CD4-positive, alpha-beta memory T cell (primary cell): ENCODE results near the gene PLD6. TPM values are rescaled to one million over a fixed set of nuclear protein-coding genes. Genes with fewer than 3 reads are reported as not detected.

Experiments used
- CTCF ChIA-PET: fragments of 350-600 bp; sonication (Branson Sonifier 250); formaldehyde crosslinking; loops from one replicate; lab custom pipeline; 2021; ENCODE audit warnings: inconsistent platforms; ENCODE audit not compliant: partially characterized antibody; lab: Charles Lee
- POLR2A ChIA-PET: fragments of 350-600 bp; sonication (Branson Sonifier 250); formaldehyde crosslinking; loops from one replicate; lab custom pipeline; 2021; ENCODE audit not compliant: partially characterized antibody; lab: Charles Lee
- DNase-seq, 5 donors: peaks; one replicate each; pipeline versions ENCODE4 v3.0.0 to v3.0.0-alpha.2; 2020 to 2022; ENCODE audit warnings: mixed read lengths in 1 of 5
- H3K27ac ChIP-seq: one replicate; pipeline ENCODE4 v1.7.0; 2013; ENCODE audit warnings: low read depth, low read length
- H3K27me3 ChIP-seq: 2 replicates; pipeline ENCODE4 v1.7.0; 2013; ENCODE audit warnings: mild to moderate bottlenecking, low read length, moderate library complexity; ENCODE audit not compliant: insufficient read depth
- H3K36me3 ChIP-seq: 2 replicates; pipeline ENCODE4 v1.7.0; 2013; ENCODE audit warnings: mild to moderate bottlenecking, low read length, moderate library complexity; ENCODE audit not compliant: insufficient read depth
- H3K4me1 ChIP-seq: 2 replicates; pipeline ENCODE4 v1.7.0; 2013; ENCODE audit warnings: mild to moderate bottlenecking, low read length, moderate library complexity; ENCODE audit not compliant: insufficient read depth
- H3K4me3 ChIP-seq, 2 donors: one replicate each; pipeline ENCODE4 v1.7.0; 2013; ENCODE audit warnings: low read length in 2 of 2, mild to moderate bottlenecking in 1 of 2
- H3K9me3 ChIP-seq, 2 donors: one replicate each; pipeline ENCODE4 v1.7.0; 2013; ENCODE audit warnings: low read length in 2 of 2, control low read depth in 1 of 2; ENCODE audit not compliant: control insufficient read depth in 1 of 2
- H3K27ac Mint-ChIP-seq, 7 donors: one replicate each; pipeline ENCODE4 v1.8.0; 2020 to 2021; ENCODE audit warnings: mixed read lengths in 7 of 7, mild to moderate bottlenecking in 6 of 7, inconsistent platforms in 3 of 7, moderate library complexity in 3 of 7
- H3K27me3 Mint-ChIP-seq, 2 donors: one replicate each; pipeline ENCODE4 v1.8.0; 2020 to 2021; ENCODE audit warnings: mixed read lengths in 2 of 2
- H3K36me3 Mint-ChIP-seq, 2 donors: one replicate each; pipeline ENCODE4 v1.8.0; 2020 to 2021; ENCODE audit warnings: mixed read lengths in 2 of 2, inconsistent platforms in 1 of 2, mild to moderate bottlenecking in 1 of 2
- H3K4me1 Mint-ChIP-seq, 4 donors: one replicate each; pipeline ENCODE4 v1.8.0; 2020 to 2021; ENCODE audit warnings: mixed read lengths in 4 of 4, mild to moderate bottlenecking in 1 of 4
- H3K4me3 Mint-ChIP-seq, 8 donors: one replicate each; pipeline ENCODE4 v1.8.0; 2020 to 2021; ENCODE audit warnings: mixed read lengths in 8 of 8, mild to moderate bottlenecking in 7 of 8, moderate library complexity in 6 of 8, inconsistent platforms in 3 of 8
- H3K9me3 Mint-ChIP-seq, 8 donors: one replicate each; pipeline ENCODE4 v1.8.0; 2020 to 2021; ENCODE audit warnings: mixed read lengths in 8 of 8, mild to moderate bottlenecking in 5 of 8, inconsistent platforms in 3 of 8, moderate library complexity in 1 of 8
- intact Hi-C: fragments of 100-400 bp; cut with micrococcal nuclease; formaldehyde crosslinking; loops from one replicate; pipeline ENCODE4 v1.15.1; 2023
- polyA plus RNA-seq, 2 donors: library from polyadenylated mRNA; unstranded; fragments of 300-500 nt; fragmentation: Illumina TruSeq; gene quantifications; one replicate each; pipeline ENCODE4 v1.2.3, GENCODE V29; 2021
- total RNA-seq, 2 experiments: library from RNA; stranded (reverse); gene quantifications; one replicate each; pipeline ENCODE4 v1.2.3, GENCODE V29; 2021

The PLD6 gene
- total and polyA plus RNA-seq, 4 experiments from 2014 or later: 12.8 to 26.6 (median 16.1) TPM

- no peak overlapping the region for H3K4me3 ChIP-seq
- Mint-ChIP-seq H3K36me3 (peaks cover 7 to 26% of the 10 kb centered on the region in 2 donors), H3K4me3 (no peak overlapping the region), H3K27ac (peak overlapping the region in 4 of 7 donors; percentile 12 to 47 (median 28)), H3K4me1 (peaks cover 4 to 30% (median 6%) of the 10 kb centered on the region in 4 donors), H3K27me3 (no peaks in the 10 kb centered on the region), H3K9me3 (no peaks in the 10 kb centered on the region)
- no peaks in the 10 kb centered on the region for H3K9me3 ChIP-seq
- H3K27ac ChIP-seq: no peak overlapping the region
- no peak for DNase-seq
- no peaks in the 10 kb centered on the region for H3K27me3 ChIP-seq
- peaks cover 8% of the 10 kb centered on the region for H3K36me3 ChIP-seq
- CTCF ChIA-PET: interaction anchor here (1.3 to 1.5 kb wide), 3 partner anchors 9 to 27 kb away, joined by 3 to 4 read pairs (median 3); no protein-coding TSS in a partner anchor
- intact Hi-C loops: no loop called here
- POLR2A ChIA-PET: interaction anchor here (0.5 to 2.1 kb wide), 3 partner anchors 11 to 52 kb away, joined by 3 to 15 read pairs (median 5); partner anchors contain the start of gene PLD6
- peaks cover 7% of the 10 kb centered on the region for H3K4me1 ChIP-seq
Measured at GRCh38 chr17:17191961-17192381, 14.2 kb downstream of the PLD6 start.

- no peak for DNase-seq
- H3K4me1 ChIP-seq: peaks cover 13% of the 10 kb centered on the region
- H3K27me3 Mint-ChIP-seq: no peaks in the 10 kb centered on the region
- H3K27ac ChIP-seq: no peak overlapping the region
- no peaks in the 10 kb centered on the region for H3K9me3 Mint-ChIP-seq
- ChIA-PET CTCF (interaction anchor here (1.0 to 1.5 kb wide), 4 partner anchors 9 to 31 kb away, joined by 3 to 4 read pairs (median 3); no protein-coding TSS in a partner anchor), POLR2A (interaction anchor here (1.4 to 2.1 kb wide), 2 partner anchors 10 to 14 kb away, joined by 5 to 15 read pairs; partner anchors contain the start of gene PLD6)
- H3K27me3 ChIP-seq: no peaks in the 10 kb centered on the region
- H3K4me1 Mint-ChIP-seq: peaks cover 6 to 32% (median 8%) of the 10 kb centered on the region in 4 donors
- peaks cover 7 to 27% of the 10 kb centered on the region in 2 donors for H3K36me3 Mint-ChIP-seq
- H3K27ac Mint-ChIP-seq: peak overlapping the region in 4 of 7 donors; percentile 19 to 47 (median 30)
- no peaks in the 10 kb centered on the region for H3K9me3 ChIP-seq
- no peak overlapping the region for H3K4me3 ChIP-seq
- peaks cover 8% of the 10 kb centered on the region for H3K36me3 ChIP-seq
- H3K4me3 Mint-ChIP-seq: no peak overlapping the region
- intact Hi-C loops: no loop called here
Measured at GRCh38 chr17:17191346-17191792, 14.8 kb downstream of the PLD6 start.

- POLR2A ChIA-PET: interaction anchor here (1.3 to 1.4 kb wide), 2 partner anchors 8 kb away, joined by 3 to 8 read pairs; no protein-coding TSS in a partner anchor
- CTCF ChIA-PET: interaction anchor here (1.0 kb wide), 1 partner anchor 30 kb away, joined by 3 read pairs; no protein-coding TSS in a partner anchor
- H3K27ac Mint-ChIP-seq: peak overlapping the region in 3 of 7 donors; percentile 31 to 52 (median 32)
Measured at GRCh38 chr17:17190188-17190587, 15.9 kb downstream of the PLD6 start.

GRCh38 chr17:17189559-17189958, 16.6 kb downstream of the PLD6 start:
- POLR2A ChIA-PET: interaction anchor here (1.3 to 1.5 kb wide), 3 partner anchors 8 to 12 kb away, joined by 3 to 11 read pairs (median 8); no protein-coding TSS in a partner anchor
- no peaks in the 10 kb centered on the region for H3K9me3 Mint-ChIP-seq
- CTCF ChIA-PET: interaction anchor here (0.6 to 1.1 kb wide), 2 partner anchors 12 to 18 kb away, joined by 3 to 5 read pairs; no protein-coding TSS in a partner anchor
- no peak overlapping the region for H3K4me3 Mint-ChIP-seq
- no peaks in the 10 kb centered on the region for H3K27me3 Mint-ChIP-seq
- DNase-seq: no peak
- peaks cover 19 to 40% of the 10 kb centered on the region in 2 donors for H3K36me3 Mint-ChIP-seq
- Histone ChIP-seq H3K27me3 (no peaks in the 10 kb centered on the region), H3K9me3 (no peaks in the 10 kb centered on the region), H3K4me3 (no peak overlapping the region), H3K36me3 (peaks cover 8% of the 10 kb centered on the region), H3K27ac (no peak overlapping the region), H3K4me1 (peaks cover 31% of the 10 kb centered on the region)
- H3K4me1 Mint-ChIP-seq: peaks cover 20 to 50% (median 25%) of the 10 kb centered on the region in 4 donors
- peak overlapping the region in 3 of 7 donors; percentile 23 to 52 (median 31) for H3K27ac Mint-ChIP-seq
- intact Hi-C loops: no loop called here

More at GRCh38 chr17:17190188-17190587, 15.9 kb downstream of the PLD6 start:
- H3K36me3 Mint-ChIP-seq: peaks cover 15 to 38% of the 10 kb centered on the region in 2 donors
- Histone ChIP-seq H3K27me3 (no peaks in the 10 kb centered on the region), H3K9me3 (no peaks in the 10 kb centered on the region), H3K4me3 (no peak overlapping the region), H3K36me3 (peaks cover 8% of the 10 kb centered on the region), H3K27ac (no peak overlapping the region), H3K4me1 (peaks cover 25% of the 10 kb centered on the region)
- H3K4me1 Mint-ChIP-seq: peaks cover 15 to 44% (median 19%) of the 10 kb centered on the region in 4 donors
- H3K4me3 Mint-ChIP-seq: no peak overlapping the region
- H3K27me3 Mint-ChIP-seq: no peaks in the 10 kb centered on the region
- no peaks in the 10 kb centered on the region for H3K9me3 Mint-ChIP-seq
- DNase-seq: no peak
- intact Hi-C loops: no loop called here

GRCh38 chr17:17188586-17188985, 17.5 kb downstream of the PLD6 start:
- intact Hi-C loops: no loop called here
- DNase-seq: no peak
- H3K4me3 Mint-ChIP-seq: no peak overlapping the region
- H3K27ac ChIP-seq: no peak overlapping the region
- H3K36me3 Mint-ChIP-seq: peaks cover 21 to 44% of the 10 kb centered on the region in 2 donors
- no peak overlapping the region for H3K4me3 ChIP-seq
- H3K4me1 Mint-ChIP-seq: peaks cover 27 to 60% (median 34%) of the 10 kb centered on the region in 4 donors
- peak overlapping the region in 5 of 7 donors; percentile 4 to 72 (median 51) for H3K27ac Mint-ChIP-seq
- no peaks in the 10 kb centered on the region for H3K9me3 ChIP-seq
- no peaks in the 10 kb centered on the region for H3K9me3 Mint-ChIP-seq
- H3K4me1 ChIP-seq: peaks cover 41% of the 10 kb centered on the region
- no peaks in the 10 kb centered on the region for H3K27me3 Mint-ChIP-seq
- CTCF ChIA-PET: interaction anchor here (1.1 kb wide), 2 partner anchors 11 to 18 kb away, joined by 3 to 5 read pairs; partner anchors contain the start of gene PLD6
- peaks cover 8% of the 10 kb centered on the region for H3K36me3 ChIP-seq
- POLR2A ChIA-PET: interaction anchor here (0.6 to 1.7 kb wide), 3 partner anchors 11 to 843 kb away, joined by 3 to 11 read pairs (median 4); partner anchors contain the start of gene FLCN
- H3K27me3 ChIP-seq: no peaks in the 10 kb centered on the region

GRCh38 chr17:17186551-17187505, 19.3 kb downstream of the PLD6 start:
- peaks cover 25 to 50% of the 10 kb centered on the region in 2 donors for H3K36me3 Mint-ChIP-seq
- no peaks in the 10 kb centered on the region for H3K27me3 Mint-ChIP-seq
- peak overlapping the region; percentile 32 to 87 (median 69) for H3K4me3 Mint-ChIP-seq
- Histone ChIP-seq H3K27me3 (no peaks in the 10 kb centered on the region), H3K36me3 (peaks cover 8% of the 10 kb centered on the region), H3K27ac (no peak overlapping the region), H3K9me3 (no peaks in the 10 kb centered on the region), H3K4me3 (no peak overlapping the region), H3K4me1 (peaks cover 59% of the 10 kb centered on the region)
- POLR2A ChIA-PET: interaction anchor here (1.0 to 1.7 kb wide), 4 partner anchors 9 to 50 kb away, joined by 3 to 4 read pairs (median 4); partner anchors contain the start of gene FLCN
- intact Hi-C loops: no loop called here
- peaks cover 32 to 77% (median 47%) of the 10 kb centered on the region in 4 donors for H3K4me1 Mint-ChIP-seq
- no peak for DNase-seq
- peak overlapping the region; percentile 36 to 96 (median 88) for H3K27ac Mint-ChIP-seq
- CTCF ChIA-PET: no interaction called here
- peaks cover 0 to 3% (median 0%) of the 10 kb centered on the region in 8 donors for H3K9me3 Mint-ChIP-seq
